H1 (cell line): ENCODE data around the gene RAB35. TPM values are rescaled to one million over a fixed set of nuclear protein-coding genes. Genes with fewer than 3 reads are reported as not detected.

ENCODE experiments used
- CTCF ChIA-PET: fragments of 300-600 bp; sonication (Branson Sonifier 250); formaldehyde crosslinking; loops from one replicate; lab custom pipeline; 2021; ENCODE audit not compliant: partially characterized antibody; lab: Charles Lee
- POLR2A ChIA-PET: fragments of 300-600 bp; sonication (Branson Sonifier 250); formaldehyde crosslinking; loops from one replicate; lab custom pipeline; 2021; ENCODE audit warnings: inconsistent platforms; ENCODE audit not compliant: partially characterized antibody; lab: Charles Lee
- DNase-seq, 2 experiments: peaks; one replicate each; pipeline versions ENCODE4 v3.0.0 to v3.0.0-alpha.2; 2010 to 2022; ENCODE audit warnings: low spot score in 2 of 2, low read depth in 1 of 2, mixed read lengths in 1 of 2
- FAIRE-seq: peaks from 2 replicates; lab custom pipeline; 2011; peaks lifted over from hg19 to GRCh38; lab: Jason Lieb, UNC
- H2AFZ ChIP-seq: 2 replicates; pipeline ENCODE4 v1.8.1; 2012; ENCODE audit warnings: low read length, inconsistent platforms
- H2AK5ac ChIP-seq: 2 replicates; pipeline ENCODE4 v1.6.1; 2013; ENCODE audit warnings: low read depth, low read length
- H2BK120ac ChIP-seq: replicated peaks from 2 replicates; pipeline ENCODE3; 2013; ENCODE audit warnings: low read depth, low read length, inconsistent platforms
- H2BK12ac ChIP-seq: 2 replicates; pipeline ENCODE4 v1.6.1; 2013; ENCODE audit warnings: low read depth, low read length
- H2BK15ac ChIP-seq: 2 replicates; pipeline ENCODE4 v1.6.1; 2013; ENCODE audit warnings: low read length
- H2BK20ac ChIP-seq: 2 replicates; pipeline ENCODE4 v1.6.1; 2013; ENCODE audit warnings: low read length
- H2BK5ac ChIP-seq: 2 replicates; pipeline ENCODE4 v1.6.1; 2013; ENCODE audit warnings: low read depth, low read length
- H3K14ac ChIP-seq: 2 replicates; pipeline ENCODE4 v1.6.1; 2013; ENCODE audit warnings: inconsistent platforms; ENCODE audit not compliant: insufficient read length
- H3K18ac ChIP-seq: 2 replicates; pipeline ENCODE4 v1.6.1; 2013; ENCODE audit warnings: low read length; ENCODE audit errors: extremely low read depth
- H3K23ac ChIP-seq: 2 replicates; pipeline ENCODE4 v1.6.1; 2013; ENCODE audit warnings: inconsistent platforms; ENCODE audit not compliant: insufficient read length
- H3K23me2 ChIP-seq: 2 replicates; pipeline ENCODE4 v1.6.1; 2013; ENCODE audit warnings: low read depth, low read length
- H3K27ac ChIP-seq: 2 replicates; pipeline ENCODE4 v1.6.1; 2011; ENCODE audit warnings: low read depth, low read length, inconsistent platforms
- H3K27me3 ChIP-seq, 4 experiments: replicated peaks in 1 of 4; 1 replicate in 1 of 4; 2 replicates in 3 of 4; pipeline versions ENCODE4 v1.6.1 to v1.8.1; 2011 to 2013; ENCODE audit warnings: low read length in 3 of 4, mild to moderate bottlenecking in 3 of 4, inconsistent platforms in 2 of 4, mixed read lengths in 2 of 4, moderate library complexity in 1 of 4; ENCODE audit not compliant: control insufficient read depth in 3 of 4, insufficient read depth in 3 of 4; ENCODE audit errors: extremely low read depth in 1 of 4
- H3K36me3 ChIP-seq, 4 experiments: 2 replicates each; pipeline versions ENCODE4 v1.6.1 to v1.8.1; 2011 to 2013; ENCODE audit warnings: mild to moderate bottlenecking in 4 of 4, low read length in 3 of 4, moderate library complexity in 2 of 4, control low read depth in 1 of 4, inconsistent platforms in 1 of 4; ENCODE audit not compliant: insufficient read depth in 4 of 4, control insufficient read depth in 2 of 4
- H3K4ac ChIP-seq: replicated peaks from 2 replicates; pipeline ENCODE3; 2013; ENCODE audit warnings: low read length, low read depth, mixed read lengths, inconsistent platforms; ENCODE audit not compliant: insufficient read length
- H3K4me1 ChIP-seq, 4 experiments: replicated peaks in 1 of 4; 1 replicate in 1 of 4; 2 replicates in 3 of 4; pipeline versions ENCODE4 v1.6.1 to v1.8.1; 2011 to 2013; ENCODE audit warnings: low read length in 3 of 4, inconsistent platforms in 2 of 4, mixed read lengths in 1 of 4; ENCODE audit not compliant: insufficient read depth in 4 of 4, control insufficient read depth in 3 of 4
- H3K4me2 ChIP-seq, 2 experiments: 2 replicates each; pipeline versions ENCODE4 v1.6.1 to v1.8.1; 2011 to 2013; ENCODE audit warnings: low read depth in 2 of 2, low read length in 2 of 2, control low read depth in 1 of 2, inconsistent platforms in 1 of 2, mild to moderate bottlenecking in 1 of 2; ENCODE audit not compliant: insufficient read depth in 1 of 2
- H3K4me3 ChIP-seq, 4 experiments: fragments of 200-600, 300-600 bp in 1 of 4; sonication (generic), shearing (Covaris generic), sonication (Bioruptor Twin) in 1 of 4; 2 replicates each; pipeline versions ENCODE4 v1.5.1 to v1.8.1; 2011 to 2016; ENCODE audit warnings: low read length in 4 of 4, low read depth in 3 of 4, control low read depth in 2 of 4, inconsistent platforms in 2 of 4, mild to moderate bottlenecking in 2 of 4, mixed read lengths in 1 of 4, moderate library complexity in 1 of 4; ENCODE audit not compliant: insufficient read depth in 2 of 4; ENCODE audit errors: extremely low read depth in 1 of 4
- H3K56ac ChIP-seq: replicated peaks from 2 replicates; pipeline ENCODE3; 2013; ENCODE audit warnings: low read depth, mild to moderate bottlenecking, mixed read lengths, low read length, inconsistent platforms; ENCODE audit not compliant: insufficient read length
- H3K79me1 ChIP-seq: 2 replicates; pipeline ENCODE4 v1.6.1; 2013; ENCODE audit warnings: low read depth, low read length, control low read depth
- H3K79me2 ChIP-seq, 2 experiments: 2 replicates each; pipeline versions ENCODE4 v1.6.1 to v1.8.1; 2012 to 2013; ENCODE audit warnings: low read length in 2 of 2, mild to moderate bottlenecking in 2 of 2, inconsistent platforms in 1 of 2; ENCODE audit not compliant: insufficient read depth in 2 of 2, control insufficient read depth in 1 of 2
- H3K9ac ChIP-seq, 4 experiments: replicated peaks in 1 of 4; 1 replicate in 1 of 4; 2 replicates in 3 of 4; pipeline versions ENCODE4 v1.6.1 to v1.8.1; 2011 to 2013; ENCODE audit warnings: low read depth in 3 of 4, low read length in 3 of 4, control low read depth in 2 of 4, mild to moderate bottlenecking in 2 of 4, moderate library complexity in 2 of 4, inconsistent platforms in 1 of 4; ENCODE audit errors: extremely low read depth in 1 of 4
- H3K9me3 ChIP-seq, 2 experiments: 2 replicates each; pipeline versions ENCODE4 v1.6.1 to v1.8.1; 2012 to 2013; ENCODE audit warnings: mild to moderate bottlenecking in 2 of 2, moderate library complexity in 2 of 2, control low read depth in 1 of 2, inconsistent platforms in 1 of 2, low read depth in 1 of 2, low read length in 1 of 2, mixed read lengths in 1 of 2; ENCODE audit not compliant: insufficient read depth in 2 of 2
- H4K20me1 ChIP-seq, 2 experiments: replicated peaks in 1 of 2; 2 replicates each; pipeline versions ENCODE3 to v1.8.1; 2011 to 2013; ENCODE audit warnings: inconsistent platforms in 2 of 2, low read length in 2 of 2, mild to moderate bottlenecking in 1 of 2; ENCODE audit not compliant: insufficient read depth in 2 of 2, control insufficient read depth in 1 of 2
- H4K5ac ChIP-seq: 2 replicates; pipeline ENCODE4 v1.6.1; 2013; ENCODE audit warnings: low read length, low read depth, mixed read lengths, inconsistent platforms; ENCODE audit not compliant: insufficient read length
- H4K8ac ChIP-seq: 2 replicates; pipeline ENCODE4 v1.8.0; 2013; ENCODE audit warnings: mild to moderate bottlenecking, moderate library complexity, low read length, inconsistent platforms; ENCODE audit not compliant: insufficient read depth; ENCODE audit errors: extremely low read depth
- H4K91ac ChIP-seq: replicated peaks from 2 replicates; pipeline ENCODE3; 2013; ENCODE audit warnings: low read length, mixed read lengths, inconsistent platforms; ENCODE audit not compliant: insufficient read length
- ASH2L ChIP-seq: fragments of 200-600, 300-600 bp; sonication (generic); IDR thresholded peaks from one replicate; pipeline ENCODE4 v1.7.1; 2017; ENCODE audit warnings: low read length
- CHD2 ChIP-seq: IDR thresholded peaks from 2 replicates; pipeline ENCODE4 v1.6.1; 2012; ENCODE audit warnings: low read length, improper control_type of control experiment
- EGR1 ChIP-seq: IDR thresholded peaks from 2 replicates; pipeline ENCODE4 v1.6.1; 2011; ENCODE audit warnings: low read depth, low read length, borderline replicate concordance
- EP300 ChIP-seq, 2 experiments: IDR thresholded peaks; 1 replicate in 1 of 2; 2 replicates in 1 of 2; pipeline ENCODE4 v1.6.1; 2011 to 2012; ENCODE audit warnings: low read depth in 2 of 2, low read length in 2 of 2, mild to moderate bottlenecking in 2 of 2, borderline replicate concordance in 1 of 2, inconsistent platforms in 1 of 2, moderate library complexity in 1 of 2
- GTF2F1 ChIP-seq: IDR thresholded peaks from 2 replicates; pipeline ENCODE4 v1.6.1; 2012; ENCODE audit warnings: low read depth, low read length, improper control_type of control experiment, borderline replicate concordance
- HDAC6 ChIP-seq: IDR thresholded peaks from one replicate; pipeline ENCODE4 v1.7.1; 2012; ENCODE audit warnings: low read depth, mild to moderate bottlenecking, inconsistent platforms, low read length, moderate library complexity
- PHF8 ChIP-seq: fragments of 200-600 bp; sonication (generic); conservative IDR thresholded peaks from 2 replicates; pipeline ENCODE4 v1.7.1; 2012; ENCODE audit warnings: low read depth, mild to moderate bottlenecking, inconsistent platforms, low read length, moderate library complexity
- RXRA ChIP-seq: IDR thresholded peaks from 2 replicates; pipeline ENCODE4 v1.6.1; 2011; ENCODE audit warnings: low read depth, mild to moderate bottlenecking, low read length, moderate library complexity; ENCODE audit not compliant: insufficient read depth
- SP1 ChIP-seq: IDR thresholded peaks from 2 replicates; pipeline ENCODE4 v1.6.1; 2011; ENCODE audit warnings: low read depth, low read length
- TAF1 ChIP-seq: IDR thresholded peaks from 2 replicates; pipeline ENCODE4 v1.6.1; 2011; ENCODE audit warnings: mild to moderate bottlenecking, low read depth, low read length
- TEAD4 ChIP-seq: IDR thresholded peaks from 2 replicates; pipeline ENCODE4 v1.6.1; 2012; ENCODE audit warnings: low read depth, low read length, inconsistent platforms, mixed read lengths
- WGBS, 2 experiments: shearing (Covaris generic) in 1 of 2; methylation state at CpG; one replicate each; pipeline versions ENCODE4 v1.1.6 to v1.1.7; 2013 to 2015; ENCODE audit warnings: low lambda C conversion rate in 2 of 2, mixed read lengths in 2 of 2, inconsistent platforms in 1 of 2, low coverage in 1 of 2, missing lambda C conversion rate in 1 of 2; ENCODE audit not compliant: insufficient replicate concordance in 2 of 2, insufficient coverage in 1 of 2, insufficient read length in 1 of 2; ENCODE audit errors: extremely low coverage in 1 of 2, missing lambda C conversion rate in 1 of 2; 5-methylcytosine and 5-hydroxymethylcytosine counted together
- polyA plus RNA-seq, 7 experiments: library from polyadenylated mRNA; depleted of rRNA in 3 of 7; stranded (reverse) in 5 of 7; unstranded in 2 of 7; fragments of >200 nt in 5 of 7; fragments of 200-250 nt in 2 of 7; gene quantifications; 1 replicate in 5 of 7; 2 replicates in 1 of 7; 4 replicates in 1 of 7; pipeline versions ENCODE4 v1.2.1 to v1.2.3, GENCODE V29; 2011 to 2013; ENCODE audit warnings: missing spikeins in 2 of 7, mixed read lengths in 2 of 7
- total RNA-seq: library from RNA; stranded (reverse); fragmentation: NEBNext Ultra II Directional; extraction: Animal tissue kit (Norgen Biotek cat#: 25700); gene quantifications from 2 replicates; pipeline ENCODE4 v1.2.1, GENCODE V29; 2021

Gene RAB35
- total and polyA plus RNA-seq, 2 of the 8 experiments (the other 6 are each of a cell fraction or from before 2014, with no cell fraction given), result 33.4 to 39.0 TPM

DNA sequence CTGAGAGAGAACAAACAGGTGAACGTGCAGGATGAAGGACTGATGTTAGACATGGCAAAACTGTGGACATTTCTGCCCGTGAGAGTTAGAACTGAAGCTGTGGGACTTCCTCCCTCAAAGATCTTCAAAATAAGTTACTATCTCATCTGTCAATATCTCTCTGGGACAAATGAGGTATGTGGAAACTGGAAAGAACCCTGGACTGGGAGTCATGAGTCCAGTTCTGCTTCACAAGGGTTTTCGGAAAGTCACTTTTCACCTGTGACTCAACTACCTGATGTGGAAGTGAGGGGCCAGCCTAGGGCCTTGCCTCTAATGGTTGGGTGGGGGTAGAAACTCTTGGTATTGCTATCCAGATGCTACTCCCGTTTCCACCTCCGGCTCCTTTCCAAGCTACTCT, 47.3 kb downstream of the RAB35 start:
- no peak overlapping the region for H3K4ac ChIP-seq
- H4K8ac ChIP-seq, result no peak overlapping the region
- H3K56ac ChIP-seq, result no peak overlapping the region
- no peak overlapping the region for H3K4me3 ChIP-seq
- no peak overlapping the region for H2BK20ac ChIP-seq
- FAIRE-seq, result no peak
- no peaks in the 10 kb centered on the region for H4K20me1 ChIP-seq
- WGBS, 2 experiments, result 87% methylated on average over 5 of the region's 5 CpGs; no CpG with 5 or more reads in 1 of the 2 experiments
- H3K27me3 ChIP-seq, result no peaks in the 10 kb centered on the region
- no peaks in the 10 kb centered on the region for H3K9me3 ChIP-seq
- CTCF ChIA-PET, result interaction anchor here (0.9 to 2.0 kb wide), 4 partner anchors 10 to 71 kb away, joined by 3 to 7 read pairs (median 3); no protein-coding TSS in a partner anchor
- peaks cover 0 to 1% (median 0%) of the 10 kb centered on the region in 4 experiments; a peak in 1 of 7 replicates for H3K4me1 ChIP-seq
- no peak overlapping the region for H3K23ac ChIP-seq
- no peak overlapping the region for H2BK5ac ChIP-seq
- H2BK12ac ChIP-seq, result no peak overlapping the region
- no peak overlapping the region for H2AK5ac ChIP-seq
- H3K79me1 ChIP-seq, result no peaks in the 10 kb centered on the region
- no peak overlapping the region for H4K5ac ChIP-seq
- H2AFZ ChIP-seq, result no peak overlapping the region
- H2BK15ac ChIP-seq, result no peak overlapping the region
- no peaks in the 10 kb centered on the region for H3K79me2 ChIP-seq
- H3K14ac ChIP-seq, result no peak overlapping the region
- H2BK120ac ChIP-seq, result no peak overlapping the region
- H3K9ac ChIP-seq, result no peak overlapping the region
- no peak overlapping the region for H4K91ac ChIP-seq
- DNase-seq, result no peak
- H3K4me2 ChIP-seq, result no peak overlapping the region
- H3K27ac ChIP-seq, result no peak overlapping the region
- no peaks in the 10 kb centered on the region for H3K23me2 ChIP-seq
- peaks cover 0 to 3% (median 0%) of the 10 kb centered on the region in 4 experiments; a peak in 3 of 8 replicates for H3K36me3 ChIP-seq
- POLR2A ChIA-PET, result interaction anchor here (1.1 kb wide), 1 partner anchor 11 kb away, joined by 3 read pairs; no protein-coding TSS in a partner anchor
- no peak overlapping the region for H3K18ac ChIP-seq
- no peak for TF ChIP-seq PHF8
- no peak for TF ChIP-seq CHD2
- no peak for TF ChIP-seq TAF1
- no peak for TF ChIP-seq GTF2F1
- no peak for TF ChIP-seq ASH2L
- no peak for TF ChIP-seq TEAD4
- no peak for TF ChIP-seq SP1
- TF ChIP-seq EGR1, result no peak
- TF ChIP-seq EP300 (IDR thresholded peaks at IDR 0.05; ENCODE audit: borderline replicate concordance in 1 of 2, low read depth in 2 of 2, low read length in 2 of 2), result no peak
- no peak for TF ChIP-seq HDAC6
- no peak for TF ChIP-seq RXRA
